Gastrocnemius medialis (tissue), 4 donors: ENCODE data around the gene KDM8. TPM values are rescaled to one million over a fixed set of nuclear protein-coding genes. Genes with fewer than 3 reads are reported as not detected.
"Not testable (repeated sequence)": the region's sequence is repeated elsewhere in the genome, so short reads cannot be mapped to it uniquely, and the experiment has no call there.

ENCODE experiments used
- ATAC-seq, 2 donors: fragments of 150-250 bp; one replicate each; pipeline ENCODE4 v1.9.1; 2016
- DNase-seq, 2 donors: peaks; one replicate each; pipeline ENCODE4 v3.0.0-alpha.2; 2019
- H3K27ac ChIP-seq, 4 donors: fragments of 200-600 bp; sonication (generic); 1 replicate in 1 of 4; 2 replicates in 3 of 4; pipeline ENCODE4 v1.5.1; 2016 to 2018; ENCODE audit warnings: mild to moderate bottlenecking in 2 of 4, moderate library complexity in 1 of 4
- H3K27me3 ChIP-seq, 3 donors: fragments of 200-600 bp; sonication (generic) in 2 of 3; 1 replicate in 1 of 3; 2 replicates in 2 of 3; pipeline versions ENCODE4 v1.5.1 to v1.6.0; 2016 to 2019; ENCODE audit warnings: mild to moderate bottlenecking in 1 of 3, moderate library complexity in 1 of 3
- H3K36me3 ChIP-seq, 2 donors: fragments of 200-600 bp; sonication (generic) in 1 of 2; one replicate each; pipeline ENCODE4 v1.5.1; 2017 to 2018
- H3K4me1 ChIP-seq, 2 donors: fragments of 200-600 bp; sonication (generic) in 1 of 2; one replicate each; pipeline ENCODE4 v1.5.1; 2016 to 2017; ENCODE audit warnings: mild to moderate bottlenecking in 2 of 2
- H3K4me3 ChIP-seq, 4 donors: fragments of 200-600 bp; sonication (generic) in 3 of 4; 1 replicate in 1 of 4; 2 replicates in 3 of 4; pipeline ENCODE4 v1.5.1; 2016 to 2019; ENCODE audit warnings: mild to moderate bottlenecking in 2 of 4
- H3K9me3 ChIP-seq, 3 donors: fragments of 200-600 bp; sonication (generic) in 2 of 3; 1 replicate in 1 of 3; 2 replicates in 2 of 3; pipeline ENCODE4 v1.5.1; 2016 to 2019
- CTCF ChIP-seq, 5 experiments: fragments of 450-650 bp in 3 of 5; fragments of 200-600 bp in 2 of 5; sonication (generic) in 2 of 5; IDR thresholded peaks in 4 of 5; conservative IDR thresholded peaks in 1 of 5; 1 replicate in 4 of 5; 2 replicates in 1 of 5; pipeline ENCODE4 v1.5.1; 2016 to 2019; ENCODE audit warnings: antibody characterized with exemption in 5 of 5, mild to moderate bottlenecking in 3 of 5, moderate library complexity in 3 of 5
- POLR2A ChIP-seq, 2 donors: fragments of 450-650 bp; IDR thresholded peaks; one replicate each; pipeline ENCODE4 v1.6.1; 2017; ENCODE audit warnings: antibody characterized with exemption in 2 of 2, mild to moderate bottlenecking in 2 of 2, moderate library complexity in 2 of 2
- in situ Hi-C, 4 donors: fragments of 200-750 bp; cut with MboI; loops; one replicate each; pipeline versions ENCODE4 v1.15.0 to v1.8.0; 2017; ENCODE audit warnings: low sequenced_read_pairs in 4 of 4
- intact Hi-C: fragments of 100-400 bp; cut with DNase I; formaldehyde crosslinking; loops from one replicate; pipeline ENCODE4 v1.15.1; 2023; ENCODE audit warnings: low total_unique reads
- total RNA-seq, 4 donors: library from RNA; depleted of rRNA; stranded (reverse); fragments of >200 nt; gene quantifications; one replicate each; pipeline versions ENCODE4 v1.1.0 to v1.2.3, GENCODE V29; 2016

The KDM8 gene
- total RNA-seq, 4 donors from 2014 or later, result 3.2 to 6.3 (median 5.1) TPM

- intact Hi-C loops (no loop called here), in situ Hi-C loops (no loop called here)
- TF ChIP-seq POLR2A (IDR thresholded peaks at IDR 0.05) (no peak), CTCF (IDR thresholded peaks at IDR 0.05 in 4 of 5, conservative IDR thresholded peaks at IDR 0.05 in 1 of 5) (no peak)
- ATAC-seq (no peak), DNase-seq (no peak)
- H3K36me3 ChIP-seq, result peaks cover 3 to 18% of the 10 kb centered on the region in 2 donors
- H3K4me1 ChIP-seq, result peaks cover 6 to 9% of the 10 kb centered on the region in 2 donors
- no peak overlapping the region for H3K4me3 ChIP-seq
- H3K9me3 ChIP-seq, result no peaks in the 10 kb centered on the region
- peak overlapping the region in 2 of 4 donors; percentile 62 to 68 for H3K27ac ChIP-seq
- no peaks in the 10 kb centered on the region for H3K27me3 ChIP-seq
Measured at GRCh38 chr16:27259710-27260109, 56.4 kb downstream of the KDM8 start.

- H3K4me3 ChIP-seq, intact Hi-C loops, H3K9me3 ChIP-seq, H3K27ac ChIP-seq, H3K27me3 ChIP-seq, H3K36me3 ChIP-seq, in situ Hi-C loops, H3K4me1 ChIP-seq, ATAC-seq, DNase-seq: not testable (repeated sequence)
Measured at GRCh38 chr16:27262904-27263423, 59.6 kb downstream of the KDM8 start.

- ATAC-seq (no peak), DNase-seq (no peak)
- Histone ChIP-seq H3K4me3 (no peak overlapping the region), H3K36me3 (no peaks in the 10 kb centered on the region), H3K27ac (no peak overlapping the region), H3K4me1 (peaks cover 0 to 10% of the 10 kb centered on the region in 2 donors), H3K9me3 (no peaks in the 10 kb centered on the region), H3K27me3 (no peaks in the 10 kb centered on the region)
- intact Hi-C loops, result no loop called here
- no peak for TF ChIP-seq POLR2A (IDR thresholded peaks at IDR 0.05)
- no peak for TF ChIP-seq CTCF (IDR thresholded peaks at IDR 0.05 in 4 of 5, conservative IDR thresholded peaks at IDR 0.05 in 1 of 5)
- in situ Hi-C loops, result no loop called here
Measured at GRCh38 chr16:27264151-27264550, 60.8 kb downstream of the KDM8 start.

GRCh38 chr16:27265982-27266381 is 62.7 kb downstream of the KDM8 start:
- Histone ChIP-seq H3K9me3 (no peaks in the 10 kb centered on the region), H3K36me3 (no peaks in the 10 kb centered on the region), H3K27me3 (no peaks in the 10 kb centered on the region), H3K27ac (no peak overlapping the region), H3K4me1 (peaks cover 0 to 8% of the 10 kb centered on the region in 2 donors), H3K4me3 (no peak overlapping the region)
- in situ Hi-C loops, result no loop called here
- no peak for DNase-seq
- intact Hi-C loops, result no loop called here
- TF ChIP-seq POLR2A (IDR thresholded peaks at IDR 0.05) (no peak), CTCF (IDR thresholded peaks at IDR 0.05 in 4 of 5, conservative IDR thresholded peaks at IDR 0.05 in 1 of 5) (no peak)
- ATAC-seq, result no peak

GRCh38 chr16:27267037-27267677 is 63.8 kb downstream of the KDM8 start:
- in situ Hi-C loops, result no loop called here
- Histone ChIP-seq H3K27me3 (no peaks in the 10 kb centered on the region), H3K27ac (no peak overlapping the region), H3K4me3 (no peak overlapping the region), H3K9me3 (no peaks in the 10 kb centered on the region), H3K36me3 (no peaks in the 10 kb centered on the region), H3K4me1 (peaks cover 0 to 8% of the 10 kb centered on the region in 2 donors)
- intact Hi-C loops, result no loop called here
- ATAC-seq (no peak), DNase-seq (no peak)
- TF ChIP-seq POLR2A (IDR thresholded peaks at IDR 0.05) (no peak), CTCF (IDR thresholded peaks at IDR 0.05 in 4 of 5, conservative IDR thresholded peaks at IDR 0.05 in 1 of 5) (no peak)
